MM.1S (cell line): ENCODE results near the gene LYSMD2.

Source experiments
- CTCF ChIP-seq: fragments of 300-600 bp; sonication (generic); IDR thresholded peaks from 2 replicates; pipeline ENCODE4 v1.5.1; 2016; ENCODE audit warnings: antibody characterized with exemption, low read length, mixed read lengths
- EZH2 ChIP-seq: fragments of 300-600 bp; sonication (generic); optimal IDR thresholded peaks from 2 replicates; pipeline ENCODE3; 2017; ENCODE audit warnings: low read depth, mild to moderate bottlenecking, antibody characterized with exemption, low read length, mixed read lengths

- TF ChIP-seq CTCF (no peak), EZH2 (no peak)
These were observed 60.0 kb downstream of the LYSMD2 start for GRCh38 chr15:51677452-51677851.
